ENCODE results near the gene KIF26A.

GRCh38 chr14:104180561-104181165 lies 42.3 kb downstream of the KIF26A start:
- TF ChIP-seq GLIS2 (tag by site-specific recombination; IDR thresholded peaks at IDR 0.05) (no peak), MZF1 (tag by site-specific recombination; IDR thresholded peaks at IDR 0.05; ENCODE audit: borderline replicate concordance) (no peak), PRDM1 (tag by site-specific recombination; IDR thresholded peaks at IDR 0.05) (no peak)
- TF ChIP-seq, protein P1, sequence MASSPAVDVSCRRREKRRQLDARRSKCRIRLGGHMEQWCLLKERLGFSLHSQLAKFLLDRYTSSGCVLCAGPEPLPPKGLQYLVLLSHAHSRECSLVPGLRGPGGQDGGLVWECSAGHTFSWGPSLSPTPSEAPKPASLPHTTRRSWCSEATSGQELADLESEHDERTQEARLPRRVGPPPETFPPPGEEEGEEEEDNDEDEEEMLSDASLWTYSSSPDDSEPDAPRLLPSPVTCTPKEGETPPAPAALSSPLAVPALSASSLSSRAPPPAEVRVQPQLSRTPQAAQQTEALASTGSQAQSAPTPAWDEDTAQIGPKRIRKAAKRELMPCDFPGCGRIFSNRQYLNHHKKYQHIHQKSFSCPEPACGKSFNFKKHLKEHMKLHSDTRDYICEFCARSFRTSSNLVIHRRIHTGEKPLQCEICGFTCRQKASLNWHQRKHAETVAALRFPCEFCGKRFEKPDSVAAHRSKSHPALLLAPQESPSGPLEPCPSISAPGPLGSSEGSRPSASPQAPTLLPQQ (tag by site-specific recombination; IDR thresholded peaks at IDR 0.05): no peak

Measured in HEK293 (cell line).